Activated naive CD8-positive, alpha-beta T cell treated with anti-CD3 and anti-CD28 coated beads for 36 hours (primary cell): ENCODE measurements around the gene COL1A2. TPM values are rescaled to one million over a fixed set of nuclear protein-coding genes. Genes with fewer than 3 reads are reported as not detected.

ENCODE experiments used
- DNase-seq: peaks from one replicate; pipeline ENCODE4 v3.0.0; 2021
- H3K27ac Mint-ChIP-seq: one replicate; pipeline ENCODE4 v1.8.0; 2022; ENCODE audit warnings: mild to moderate bottlenecking, moderate library complexity, mixed read lengths
- H3K27me3 Mint-ChIP-seq: one replicate; pipeline ENCODE4 v1.8.0; 2022; ENCODE audit warnings: mild to moderate bottlenecking, mixed read lengths
- H3K36me3 Mint-ChIP-seq: one replicate; pipeline ENCODE4 v1.8.0; 2021; ENCODE audit warnings: mild to moderate bottlenecking, mixed read lengths
- H3K4me1 Mint-ChIP-seq: one replicate; pipeline ENCODE4 v1.8.0; 2021; ENCODE audit warnings: mixed read lengths
- H3K4me3 Mint-ChIP-seq: one replicate; pipeline ENCODE4 v1.8.0; 2022; ENCODE audit warnings: mild to moderate bottlenecking, moderate library complexity, mixed read lengths
- H3K9me3 Mint-ChIP-seq: one replicate; pipeline ENCODE4 v1.8.0; 2022; ENCODE audit warnings: mixed read lengths
- total RNA-seq, 2 experiments: library from RNA; stranded (reverse); gene quantifications; one replicate each; pipeline ENCODE4 v1.2.3, GENCODE V29; 2021

COL1A2 gene
- total RNA-seq, 2 experiments from 2014 or later = 0.30 to 0.35 TPM

GRCh38 chr7:94431619-94432280, 37.1 kb downstream of the COL1A2 start:
- DNase-seq = no peak
- Mint-ChIP-seq H3K27ac (no peak overlapping the region), H3K4me1 (no peaks in the 10 kb centered on the region), H3K27me3 (peaks cover 16% of the 10 kb centered on the region), H3K9me3 (no peaks in the 10 kb centered on the region), H3K4me3 (no peak overlapping the region), H3K36me3 (no peaks in the 10 kb centered on the region)

DNA sequence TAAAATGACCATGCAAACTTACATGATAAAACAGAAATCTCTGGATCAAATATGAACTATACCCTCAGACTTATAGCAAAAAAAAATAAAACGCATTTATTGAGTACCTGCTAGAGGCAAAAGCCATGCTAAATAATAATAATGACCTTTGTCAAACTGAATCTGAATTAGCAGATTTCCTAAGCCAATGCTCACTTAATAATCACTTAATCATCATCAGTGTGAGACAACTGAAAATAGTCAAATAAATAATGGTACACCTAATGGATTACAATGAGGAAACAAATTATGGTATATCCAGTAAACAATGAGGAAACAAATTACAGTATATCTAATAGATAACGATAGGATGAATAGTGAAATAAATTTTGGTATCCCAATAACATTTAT, 37.6 kb downstream of the COL1A2 start:
- no peaks in the 10 kb centered on the region for H3K36me3 Mint-ChIP-seq

GRCh38 chr7:94432817-94433216, 38.1 kb downstream of the COL1A2 start:
- H3K36me3 Mint-ChIP-seq = no peaks in the 10 kb centered on the region
- peaks cover 20% of the 10 kb centered on the region for H3K27me3 Mint-ChIP-seq
- H3K27ac Mint-ChIP-seq = no peak overlapping the region
- no peak for DNase-seq
- no peaks in the 10 kb centered on the region for H3K9me3 Mint-ChIP-seq
- H3K4me1 Mint-ChIP-seq = no peaks in the 10 kb centered on the region
- H3K4me3 Mint-ChIP-seq = no peak overlapping the region

More for the DNA sequence above, 37.6 kb downstream of the COL1A2 start:
- Mint-ChIP-seq H3K4me3 (no peak overlapping the region), H3K27me3 (peaks cover 18% of the 10 kb centered on the region), H3K4me1 (no peaks in the 10 kb centered on the region), H3K27ac (no peak overlapping the region), H3K9me3 (no peaks in the 10 kb centered on the region)
- no peak for DNase-seq

GRCh38 chr7:94433224-94433623, 38.5 kb downstream of the COL1A2 start:
- Mint-ChIP-seq H3K9me3 (no peaks in the 10 kb centered on the region), H3K27me3 (peaks cover 24% of the 10 kb centered on the region), H3K36me3 (no peaks in the 10 kb centered on the region), H3K4me1 (no peaks in the 10 kb centered on the region), H3K4me3 (no peak overlapping the region), H3K27ac (no peak overlapping the region)
- DNase-seq = no peak

GRCh38 chr7:94434042-94434441, 39.3 kb downstream of the COL1A2 start:
- H3K27ac Mint-ChIP-seq = no peak overlapping the region
- H3K4me1 Mint-ChIP-seq = no peaks in the 10 kb centered on the region
- H3K36me3 Mint-ChIP-seq = no peaks in the 10 kb centered on the region
- DNase-seq = no peak
- H3K9me3 Mint-ChIP-seq = no peaks in the 10 kb centered on the region
- no peak overlapping the region for H3K4me3 Mint-ChIP-seq
- peaks cover 28% of the 10 kb centered on the region for H3K27me3 Mint-ChIP-seq

GRCh38 chr7:94436018-94436604, 41.4 kb downstream of the COL1A2 start:
- H3K27ac Mint-ChIP-seq = no peak overlapping the region

DNA sequence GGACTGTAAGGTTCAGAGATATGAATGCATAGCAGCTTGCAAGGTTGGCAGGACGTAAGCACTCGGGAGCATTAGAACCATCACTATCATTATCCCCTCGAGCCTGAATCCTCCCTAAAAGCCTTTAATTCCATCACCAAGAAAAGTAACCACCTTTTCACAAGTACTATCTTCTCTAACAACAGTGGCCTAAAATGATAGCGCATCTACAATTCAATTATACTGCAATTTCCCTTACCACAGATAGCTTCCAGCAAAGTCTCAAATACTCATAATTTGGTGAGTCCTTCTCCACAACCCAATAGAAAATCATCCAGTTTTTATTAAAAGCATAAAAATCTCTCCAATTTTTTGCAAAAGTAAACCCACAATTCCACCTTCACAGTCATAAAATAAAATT, 42.0 kb downstream of the COL1A2 start:
- no peak for DNase-seq
- H3K27me3 Mint-ChIP-seq = peaks cover 25% of the 10 kb centered on the region
- no peaks in the 10 kb centered on the region for H3K9me3 Mint-ChIP-seq
- no peaks in the 10 kb centered on the region for H3K36me3 Mint-ChIP-seq
- no peak overlapping the region for H3K4me3 Mint-ChIP-seq
- no peaks in the 10 kb centered on the region for H3K4me1 Mint-ChIP-seq
- no peak overlapping the region for H3K27ac Mint-ChIP-seq

More at GRCh38 chr7:94436018-94436604, 41.4 kb downstream of the COL1A2 start:
- H3K9me3 Mint-ChIP-seq = no peaks in the 10 kb centered on the region
- no peaks in the 10 kb centered on the region for H3K36me3 Mint-ChIP-seq
- H3K4me3 Mint-ChIP-seq = no peak overlapping the region
- H3K4me1 Mint-ChIP-seq = no peaks in the 10 kb centered on the region
- DNase-seq = peak; percentile 22
- H3K27me3 Mint-ChIP-seq = peaks cover 25% of the 10 kb centered on the region

- no peaks in the 10 kb centered on the region for H3K9me3 Mint-ChIP-seq
- no peak for DNase-seq
- H3K4me3 Mint-ChIP-seq = no peak overlapping the region
- H3K27ac Mint-ChIP-seq = no peak overlapping the region
- no peaks in the 10 kb centered on the region for H3K36me3 Mint-ChIP-seq
- no peaks in the 10 kb centered on the region for H3K4me1 Mint-ChIP-seq
- peaks cover 32% of the 10 kb centered on the region for H3K27me3 Mint-ChIP-seq
These were observed 45.2 kb downstream of the COL1A2 start for GRCh38 chr7:94439893-94440381.

DNA sequence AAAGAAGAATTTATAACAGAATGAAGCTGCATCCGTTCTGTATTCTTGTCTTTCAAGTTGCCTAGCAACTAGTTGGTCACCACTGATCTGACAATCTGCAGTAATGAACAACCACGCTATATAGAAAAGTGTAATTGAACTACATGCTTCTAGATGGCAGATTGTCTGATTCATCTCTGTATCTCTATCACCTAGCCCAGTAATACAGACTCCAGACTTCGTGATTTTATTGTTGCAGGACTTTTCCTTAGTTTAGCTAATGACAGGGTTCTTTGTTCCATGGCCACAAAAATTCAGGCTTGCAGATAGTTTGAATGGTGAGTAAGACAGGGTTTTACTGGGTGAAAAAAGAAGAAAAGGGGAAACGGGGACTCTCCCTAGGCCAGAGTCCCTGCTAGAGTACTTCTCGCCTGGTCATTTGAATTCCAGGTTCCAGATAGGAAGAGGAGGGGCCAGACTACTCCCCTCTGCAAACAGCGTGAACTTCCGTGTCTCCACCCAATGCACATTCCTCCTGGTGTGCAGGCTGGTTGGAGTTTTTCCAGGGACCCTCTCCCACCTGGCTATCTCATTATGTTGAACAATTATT, 45.9 kb downstream of the COL1A2 start:
- Mint-ChIP-seq H3K27me3 (peaks cover 27% of the 10 kb centered on the region), H3K4me3 (no peak overlapping the region), H3K9me3 (no peaks in the 10 kb centered on the region), H3K36me3 (no peaks in the 10 kb centered on the region), H3K4me1 (no peaks in the 10 kb centered on the region), H3K27ac (no peak overlapping the region)
- no peak for DNase-seq

DNA sequence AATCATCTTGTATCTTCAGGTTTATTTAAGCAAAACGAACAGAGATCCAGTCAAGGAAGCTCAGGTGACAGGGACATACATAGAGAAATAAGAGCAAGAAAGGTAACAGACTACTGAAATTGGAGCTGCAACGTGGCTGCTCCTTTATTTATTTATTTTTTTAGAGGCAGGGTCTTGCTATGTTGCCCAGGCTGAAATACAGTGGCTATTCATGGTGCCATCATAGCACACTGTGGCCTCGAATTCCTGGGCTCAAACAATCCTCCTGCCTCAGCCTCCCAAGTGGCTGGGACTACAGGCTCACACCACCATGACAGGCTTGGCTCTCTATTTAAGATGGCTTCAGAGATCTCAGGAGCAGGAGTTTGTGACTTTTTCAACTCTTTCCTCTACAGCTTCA, 46.4 kb downstream of the COL1A2 start:
- no peak for DNase-seq
- H3K4me3 Mint-ChIP-seq = no peak overlapping the region
- peaks cover 26% of the 10 kb centered on the region for H3K27me3 Mint-ChIP-seq
- H3K9me3 Mint-ChIP-seq = no peaks in the 10 kb centered on the region
- no peak overlapping the region for H3K27ac Mint-ChIP-seq
- H3K4me1 Mint-ChIP-seq = no peaks in the 10 kb centered on the region
- no peaks in the 10 kb centered on the region for H3K36me3 Mint-ChIP-seq

DNA sequence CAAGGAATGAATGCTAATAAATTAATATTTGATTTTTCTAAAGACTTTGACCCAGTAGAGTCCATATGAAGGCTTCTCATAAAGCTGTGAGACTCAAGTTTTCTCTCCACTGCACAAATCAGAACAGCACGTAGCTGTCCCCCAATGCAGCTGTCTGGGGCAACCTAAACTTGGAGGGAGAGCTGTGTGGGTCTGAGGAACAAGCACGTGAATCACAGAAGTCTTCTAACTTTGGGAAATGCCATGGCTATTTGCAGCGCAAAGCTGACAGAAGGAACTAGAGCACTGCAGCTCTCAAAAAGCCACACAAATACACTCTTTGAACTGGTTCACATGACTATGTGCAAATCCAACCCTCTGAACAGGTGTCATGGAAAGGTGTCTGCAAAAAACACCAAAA, 47.9 kb downstream of the COL1A2 start:
- Mint-ChIP-seq H3K27me3 (peaks cover 17% of the 10 kb centered on the region), H3K36me3 (no peaks in the 10 kb centered on the region), H3K27ac (no peak overlapping the region), H3K4me1 (no peaks in the 10 kb centered on the region), H3K4me3 (no peak overlapping the region), H3K9me3 (no peaks in the 10 kb centered on the region)
- DNase-seq = no peak

DNA sequence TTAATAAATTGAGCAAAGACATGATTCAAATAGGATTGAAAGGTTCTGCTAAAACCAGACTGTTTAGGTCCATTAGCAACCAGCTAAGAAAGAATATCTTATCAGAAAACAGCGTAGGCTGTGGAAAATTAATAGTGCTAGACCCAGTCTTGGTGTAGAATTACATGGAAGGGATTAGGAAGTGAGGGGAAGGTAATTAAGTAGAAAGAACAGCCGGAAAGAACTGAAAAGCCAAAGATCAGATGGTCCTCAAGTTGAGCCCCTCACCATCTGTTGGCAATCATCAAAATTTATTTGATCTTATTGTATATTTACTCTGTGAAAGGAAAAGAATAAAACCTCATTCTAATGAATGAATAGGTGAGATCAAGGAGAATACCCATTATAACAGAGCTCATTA, 50.1 kb downstream of the COL1A2 start:
- H3K4me3 Mint-ChIP-seq = no peak overlapping the region
- no peaks in the 10 kb centered on the region for H3K4me1 Mint-ChIP-seq
- no peaks in the 10 kb centered on the region for H3K36me3 Mint-ChIP-seq
- no peak for DNase-seq
- H3K27me3 Mint-ChIP-seq = peaks cover 11% of the 10 kb centered on the region
- no peaks in the 10 kb centered on the region for H3K9me3 Mint-ChIP-seq
- H3K27ac Mint-ChIP-seq = no peak overlapping the region

GRCh38 chr7:94445696-94446194, 51.0 kb downstream of the COL1A2 start:
- Mint-ChIP-seq H3K4me1 (no peaks in the 10 kb centered on the region), H3K27ac (no peak overlapping the region), H3K27me3 (peaks cover 11% of the 10 kb centered on the region), H3K4me3 (no peak overlapping the region), H3K36me3 (no peaks in the 10 kb centered on the region), H3K9me3 (no peaks in the 10 kb centered on the region)
- DNase-seq = no peak

DNA sequence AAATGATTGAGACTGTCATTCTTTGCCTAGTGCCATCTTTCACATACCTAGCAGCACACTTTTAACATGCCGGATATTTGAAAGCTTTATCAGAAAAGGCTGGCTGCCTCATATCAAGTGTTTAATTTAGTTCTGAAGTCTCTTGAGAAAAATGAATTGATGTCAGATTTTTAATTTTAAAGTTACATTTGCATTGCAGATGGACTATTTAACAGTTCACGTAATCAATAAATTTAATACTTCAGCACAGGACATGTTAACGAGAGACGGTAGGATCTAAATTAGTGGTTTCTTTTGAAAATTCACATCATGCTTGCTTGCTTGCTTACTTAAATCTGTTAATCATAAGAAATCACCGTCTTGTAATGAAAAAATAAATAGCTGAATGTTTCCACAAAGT, 51.6 kb downstream of the COL1A2 start:
- no peak overlapping the region for H3K4me3 Mint-ChIP-seq

GRCh38 chr7:94449151-94449725, 54.5 kb downstream of the COL1A2 start:
- Mint-ChIP-seq H3K9me3 (no peaks in the 10 kb centered on the region), H3K27ac (no peak overlapping the region), H3K4me1 (no peaks in the 10 kb centered on the region), H3K36me3 (no peaks in the 10 kb centered on the region), H3K4me3 (no peak overlapping the region), H3K27me3 (peaks cover 12% of the 10 kb centered on the region)
- DNase-seq = no peak

More for the DNA sequence above, 51.6 kb downstream of the COL1A2 start:
- Mint-ChIP-seq H3K9me3 (no peaks in the 10 kb centered on the region), H3K27me3 (peaks cover 11% of the 10 kb centered on the region), H3K36me3 (no peaks in the 10 kb centered on the region), H3K27ac (no peak overlapping the region), H3K4me1 (no peaks in the 10 kb centered on the region)
- DNase-seq = no peak
